Nephron (organoid): ENCODE measurements around the gene TRIO.

Experiments
- H3K27ac Mint-ChIP-seq, 3 experiments: 2 replicates each; pipeline ENCODE4 v1.8.0; 2020; ENCODE audit warnings: mixed read lengths in 3 of 3, mild to moderate bottlenecking in 2 of 3, moderate library complexity in 1 of 3
- H3K27me3 Mint-ChIP-seq: 2 replicates; pipeline ENCODE4 v1.8.0; 2021; ENCODE audit warnings: low read depth, mild to moderate bottlenecking, moderate library complexity, mixed read lengths
- H3K36me3 Mint-ChIP-seq: 2 replicates; pipeline ENCODE4 v1.8.0; 2020; ENCODE audit warnings: low read depth, mixed read lengths
- H3K4me1 Mint-ChIP-seq: 2 replicates; pipeline ENCODE4 v1.8.0; 2020; ENCODE audit warnings: mixed read lengths
- H3K4me3 Mint-ChIP-seq, 3 experiments: 2 replicates each; pipeline ENCODE4 v1.8.0; 2020; ENCODE audit warnings: mild to moderate bottlenecking in 3 of 3, mixed read lengths in 3 of 3, moderate library complexity in 2 of 3
- H3K9me3 Mint-ChIP-seq: 2 replicates; pipeline ENCODE4 v1.8.0; 2020; ENCODE audit warnings: mixed read lengths
- CTCF ChIP-seq, 3 experiments: fragments of 200-600 bp; sonication (generic); IDR thresholded peaks; one replicate each; pipeline ENCODE4 v1.5.0; 2021; ENCODE audit warnings: antibody characterized with exemption in 3 of 3; ENCODE audit not compliant: unreplicated experiment in 3 of 3

TRIO gene

GRCh38 chr5:14118551-14119320 is 24.4 kb upstream of the TRIO start:
- Mint-ChIP-seq H3K27me3 (peaks cover 10% of the 10 kb centered on the region), H3K9me3 (no peaks in the 10 kb centered on the region)
- TF ChIP-seq CTCF (IDR thresholded peaks at IDR 0.05; ENCODE audit: unreplicated experiment in 3 of 3): no peak

DNA sequence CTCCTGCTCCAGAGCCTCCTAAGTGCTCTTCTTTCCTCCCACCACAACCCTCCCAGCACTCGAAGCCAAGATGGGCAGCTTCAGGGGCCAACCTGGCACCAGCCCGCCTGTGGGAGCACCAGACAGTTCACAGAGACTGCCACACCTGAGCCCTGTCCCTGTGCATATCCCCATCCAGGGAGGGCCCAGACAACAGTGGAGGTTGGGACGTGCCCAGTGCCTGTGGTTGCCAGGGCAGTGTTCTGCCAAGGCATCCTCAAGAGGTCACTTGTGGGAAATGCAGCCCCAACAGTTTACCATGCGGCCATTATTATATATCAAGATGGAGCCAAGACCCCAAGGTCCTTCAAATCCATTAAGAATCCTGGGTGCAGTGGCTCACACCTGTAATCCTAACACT is 23.0 kb upstream of the TRIO start:
- Mint-ChIP-seq H3K27ac (no peak overlapping the region), H3K36me3 (no peaks in the 10 kb centered on the region), H3K27me3 (peaks cover 17% of the 10 kb centered on the region), H3K9me3 (no peaks in the 10 kb centered on the region), H3K4me1 (peaks cover 5% of the 10 kb centered on the region), H3K4me3 (no peak overlapping the region)
- no peak for TF ChIP-seq CTCF (IDR thresholded peaks at IDR 0.05; ENCODE audit: unreplicated experiment in 3 of 3)

More at GRCh38 chr5:14118551-14119320, 24.4 kb upstream of the TRIO start:
- Mint-ChIP-seq H3K4me1 (peaks cover 5% of the 10 kb centered on the region), H3K4me3 (no peak overlapping the region), H3K36me3 (no peaks in the 10 kb centered on the region), H3K27ac (no peak overlapping the region)

DNA sequence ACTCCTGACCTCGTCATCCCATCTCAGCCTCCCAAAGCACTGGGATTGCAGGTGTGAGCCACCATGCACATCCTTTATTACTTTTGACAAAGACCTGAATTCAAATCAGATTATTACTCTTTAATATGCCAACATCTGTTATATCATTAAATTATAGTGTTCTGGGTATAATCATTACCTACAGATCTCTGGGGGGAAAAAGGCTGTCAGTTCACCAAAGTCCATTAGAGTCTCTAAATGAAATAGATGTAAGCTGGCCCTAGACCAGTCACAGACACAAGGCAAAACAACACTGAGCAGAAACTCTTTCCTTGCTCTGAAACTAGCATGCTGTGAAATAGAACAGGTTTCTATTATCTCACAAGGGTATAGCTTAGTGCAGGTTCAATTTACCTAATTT is 21.6 kb upstream of the TRIO start:
- TF ChIP-seq CTCF (IDR thresholded peaks at IDR 0.05; ENCODE audit: unreplicated experiment in 3 of 3): no peak

GRCh38 chr5:14122089-14122488 is 21.1 kb upstream of the TRIO start:
- H3K27me3 Mint-ChIP-seq: peaks cover 17% of the 10 kb centered on the region
- no peak for TF ChIP-seq CTCF (IDR thresholded peaks at IDR 0.05; ENCODE audit: unreplicated experiment in 3 of 3)
- H3K4me1 Mint-ChIP-seq: peaks cover 5% of the 10 kb centered on the region
- H3K4me3 Mint-ChIP-seq: no peak overlapping the region
- no peaks in the 10 kb centered on the region for H3K36me3 Mint-ChIP-seq
- H3K27ac Mint-ChIP-seq: no peak overlapping the region
- H3K9me3 Mint-ChIP-seq: no peaks in the 10 kb centered on the region

More for the DNA sequence above, 21.6 kb upstream of the TRIO start:
- Mint-ChIP-seq H3K4me3 (no peak overlapping the region), H3K9me3 (no peaks in the 10 kb centered on the region), H3K4me1 (peaks cover 5% of the 10 kb centered on the region), H3K36me3 (no peaks in the 10 kb centered on the region), H3K27ac (no peak overlapping the region), H3K27me3 (peaks cover 19% of the 10 kb centered on the region)

DNA sequence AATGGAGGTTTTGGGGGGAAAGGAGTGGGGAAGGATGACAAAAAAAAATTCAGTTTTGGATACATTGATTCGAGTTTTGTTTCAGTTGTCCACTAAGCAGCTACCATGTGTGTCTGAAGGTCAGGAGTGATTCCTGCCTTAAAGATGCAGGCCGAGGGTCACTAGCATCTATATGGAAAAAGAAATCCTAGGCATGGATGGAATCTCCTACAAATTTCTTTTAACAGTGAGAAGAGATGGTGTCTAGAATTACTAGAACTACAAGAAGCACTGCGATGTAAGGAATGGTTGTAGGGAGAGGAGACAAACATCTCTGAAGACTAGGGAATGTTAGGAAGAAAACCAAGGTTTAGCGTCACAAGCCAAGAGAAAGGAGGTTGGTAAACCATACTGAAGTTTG is 19.6 kb upstream of the TRIO start:
- no peaks in the 10 kb centered on the region for H3K36me3 Mint-ChIP-seq
- peaks cover 5% of the 10 kb centered on the region for H3K4me1 Mint-ChIP-seq
- no peaks in the 10 kb centered on the region for H3K9me3 Mint-ChIP-seq
- H3K4me3 Mint-ChIP-seq: no peak overlapping the region
- H3K27ac Mint-ChIP-seq: no peak overlapping the region
- H3K27me3 Mint-ChIP-seq: peaks cover 22% of the 10 kb centered on the region
- TF ChIP-seq CTCF (IDR thresholded peaks at IDR 0.05; ENCODE audit: unreplicated experiment in 3 of 3): no peak

GRCh38 chr5:14123974-14124482 is 19.1 kb upstream of the TRIO start:
- Mint-ChIP-seq H3K27me3 (peaks cover 22% of the 10 kb centered on the region), H3K4me3 (no peak overlapping the region), H3K9me3 (no peaks in the 10 kb centered on the region), H3K4me1 (peaks cover 5% of the 10 kb centered on the region), H3K27ac (no peak overlapping the region), H3K36me3 (no peaks in the 10 kb centered on the region)
- TF ChIP-seq CTCF (IDR thresholded peaks at IDR 0.05; ENCODE audit: unreplicated experiment in 3 of 3): no peak
